ENCODE results near the gene LRRC42. TPM values are rescaled to one million over a fixed set of nuclear protein-coding genes. Genes with fewer than 3 reads are reported as not detected.

LRRC42 gene
- total RNA-seq, 1 donor from 2014 or later = 69.1 TPM

GRCh38 chr1:53962395-53962794 is 16.2 kb downstream of the LRRC42 start:
- Histone ChIP-seq H3F3A (ENCODE audit: low read depth) (peaks cover under 1% of the 10 kb centered on the region), H3K27me3 (no peaks in the 10 kb centered on the region), H3K79me2 (ENCODE audit: low read depth) (no peaks in the 10 kb centered on the region), H3K4me1 (peaks cover 2% of the 10 kb centered on the region), H2AFZ (replicated peaks) (no peak overlapping the region), H3K9ac (no peak overlapping the region), H3K27ac (no peak overlapping the region), H4K20me1 (ENCODE audit: low read depth) (peaks cover 5% of the 10 kb centered on the region), H3K4me3 (no peak overlapping the region), H3K9me3 (ENCODE audit: low read depth) (no peaks in the 10 kb centered on the region), H3K36me3 (peaks cover 19% of the 10 kb centered on the region), H3K4me2 (no peak overlapping the region)
- no peak for DNase-seq (ENCODE audit: low spot score)
- Mint-ChIP-seq H3K27ac (no peak overlapping the region), H3K4me3 (no peak overlapping the region), H3K9me3 (no peaks in the 10 kb centered on the region), H3K36me3 (peaks cover 38% of the 10 kb centered on the region), H3K4me1 (peaks cover under 1% of the 10 kb centered on the region), H3K27me3 (ENCODE audit: insufficient read depth, low read depth) (no peaks in the 10 kb centered on the region)
- TF ChIP-seq EZH2phosphoT487 (IDR thresholded peaks at IDR 0.05) (no peak), CTCF (IDR thresholded peaks at IDR 0.05) (no peak), EZH2 (IDR thresholded peaks at IDR 0.05) (no peak)

GRCh38 chr1:53963460-53963859 is 17.3 kb downstream of the LRRC42 start:
- Histone ChIP-seq H3K4me2 (no peak overlapping the region), H3K4me3 (no peak overlapping the region), H3K27ac (no peak overlapping the region), H3K4me1 (no peaks in the 10 kb centered on the region), H3K27me3 (no peaks in the 10 kb centered on the region), H3K36me3 (peaks cover 19% of the 10 kb centered on the region), H4K20me1 (ENCODE audit: low read depth) (peaks cover 5% of the 10 kb centered on the region), H3K79me2 (ENCODE audit: low read depth) (no peaks in the 10 kb centered on the region), H2AFZ (replicated peaks) (no peak overlapping the region), H3K9ac (no peak overlapping the region), H3F3A (ENCODE audit: low read depth) (no peaks in the 10 kb centered on the region), H3K9me3 (ENCODE audit: low read depth) (no peaks in the 10 kb centered on the region)
- no peak for TF ChIP-seq EZH2 (IDR thresholded peaks at IDR 0.05)
- no peak for TF ChIP-seq EZH2phosphoT487 (IDR thresholded peaks at IDR 0.05)
- TF ChIP-seq CTCF (IDR thresholded peaks at IDR 0.05) = no peak
- Mint-ChIP-seq H3K4me1 (no peaks in the 10 kb centered on the region), H3K36me3 (peaks cover 38% of the 10 kb centered on the region), H3K27me3 (ENCODE audit: insufficient read depth, low read depth) (no peaks in the 10 kb centered on the region), H3K9me3 (no peaks in the 10 kb centered on the region), H3K27ac (no peak overlapping the region), H3K4me3 (no peak overlapping the region)
- DNase-seq (ENCODE audit: low spot score) = no peak

GRCh38 chr1:53964109-53964508 is 18.0 kb downstream of the LRRC42 start:
- Histone ChIP-seq H3K9ac (no peak overlapping the region), H3K4me1 (no peaks in the 10 kb centered on the region), H3K27ac (peak overlapping the region; percentile 12), H3K79me2 (ENCODE audit: low read depth) (no peaks in the 10 kb centered on the region), H3K36me3 (peaks cover 19% of the 10 kb centered on the region), H3K27me3 (no peaks in the 10 kb centered on the region), H3K4me2 (no peak overlapping the region), H3F3A (ENCODE audit: low read depth) (no peaks in the 10 kb centered on the region), H2AFZ (replicated peaks) (no peak overlapping the region), H3K4me3 (no peak overlapping the region), H3K9me3 (ENCODE audit: low read depth) (no peaks in the 10 kb centered on the region), H4K20me1 (ENCODE audit: low read depth) (peaks cover 5% of the 10 kb centered on the region)
- DNase-seq (ENCODE audit: low spot score) = no peak
- no peaks in the 10 kb centered on the region for H3K4me1 Mint-ChIP-seq
- H3K27ac Mint-ChIP-seq = no peak overlapping the region
- no peaks in the 10 kb centered on the region for H3K9me3 Mint-ChIP-seq
- no peak overlapping the region for H3K4me3 Mint-ChIP-seq
- no peaks in the 10 kb centered on the region for H3K27me3 Mint-ChIP-seq (ENCODE audit: insufficient read depth, low read depth)
- peaks cover 40% of the 10 kb centered on the region for H3K36me3 Mint-ChIP-seq
- TF ChIP-seq EZH2 (IDR thresholded peaks at IDR 0.05) = no peak
- TF ChIP-seq CTCF (IDR thresholded peaks at IDR 0.05) = no peak
- TF ChIP-seq EZH2phosphoT487 (IDR thresholded peaks at IDR 0.05) = no peak
